ENCODE data around the gene RAD54L.

Gene RAD54L

GRCh38 chr1:46284058-46284457 lies 36.5 kb downstream of the RAD54L start:
- no peak overlapping the region for H3K4me3 ChIP-seq (ENCODE audit: low read depth, low read length)
- DNase-seq (ENCODE audit: low read depth, low spot score): no peak
- in situ Hi-C loops (cut with HindIII; ENCODE audit: low sequenced_read_pairs): no loop called here
- no peak for TF ChIP-seq CTCF (IDR thresholded peaks at IDR 0.05; ENCODE audit: low read depth, low read length)

- in situ Hi-C loops (cut with HindIII; ENCODE audit: low sequenced_read_pairs): no loop called here
- H3K4me3 ChIP-seq (ENCODE audit: low read depth, low read length): no peak overlapping the region
- TF ChIP-seq CTCF (IDR thresholded peaks at IDR 0.05; ENCODE audit: low read depth, low read length): no peak
- no peak for DNase-seq (ENCODE audit: low read depth, low spot score)
Observed at GRCh38 chr1:46284597-46285564, 37.3 kb downstream of the RAD54L start.

GRCh38 chr1:46285730-46286477 lies 38.3 kb downstream of the RAD54L start:
- no peak overlapping the region for H3K4me3 ChIP-seq (ENCODE audit: low read depth, low read length)
- in situ Hi-C loops (cut with HindIII; ENCODE audit: low sequenced_read_pairs): no loop called here
- no peak for DNase-seq (ENCODE audit: low read depth, low spot score)
- no peak for TF ChIP-seq CTCF (IDR thresholded peaks at IDR 0.05; ENCODE audit: low read depth, low read length)

GRCh38 chr1:46288485-46289133 lies 41.0 kb downstream of the RAD54L start:
- peak; percentile 50 for DNase-seq (ENCODE audit: low read depth, low spot score)
- in situ Hi-C loops (cut with HindIII; ENCODE audit: low sequenced_read_pairs): no loop called here
- no peak for TF ChIP-seq CTCF (IDR thresholded peaks at IDR 0.05; ENCODE audit: low read depth, low read length)
- H3K4me3 ChIP-seq (ENCODE audit: low read depth, low read length): no peak overlapping the region

GRCh38 chr1:46289134-46289494 lies 41.6 kb downstream of the RAD54L start:
- no peak for TF ChIP-seq CTCF (IDR thresholded peaks at IDR 0.05; ENCODE audit: low read depth, low read length)
- in situ Hi-C loops (cut with HindIII; ENCODE audit: low sequenced_read_pairs): no loop called here

GRCh38 chr1:46289976-46290375 lies 42.4 kb downstream of the RAD54L start:
- DNase-seq (ENCODE audit: low read depth, low spot score): no peak
- TF ChIP-seq CTCF (IDR thresholded peaks at IDR 0.05; ENCODE audit: low read depth, low read length): no peak
- in situ Hi-C loops (cut with HindIII; ENCODE audit: low sequenced_read_pairs): no loop called here
- H3K4me3 ChIP-seq (ENCODE audit: low read depth, low read length): no peak overlapping the region

More at GRCh38 chr1:46289134-46289494, 41.6 kb downstream of the RAD54L start:
- no peak overlapping the region for H3K4me3 ChIP-seq (ENCODE audit: low read depth, low read length)
- DNase-seq (ENCODE audit: low read depth, low spot score): no peak
